Smooth muscle cell of the brain vasculature (primary cell): ENCODE measurements around the gene LAPTM5.

Source experiments
- DNase-seq: peaks from one replicate; pipeline ENCODE4 v3.0.0-alpha.2; 2012; ENCODE audit warnings: low read depth, low spot score

The LAPTM5 gene

DNA sequence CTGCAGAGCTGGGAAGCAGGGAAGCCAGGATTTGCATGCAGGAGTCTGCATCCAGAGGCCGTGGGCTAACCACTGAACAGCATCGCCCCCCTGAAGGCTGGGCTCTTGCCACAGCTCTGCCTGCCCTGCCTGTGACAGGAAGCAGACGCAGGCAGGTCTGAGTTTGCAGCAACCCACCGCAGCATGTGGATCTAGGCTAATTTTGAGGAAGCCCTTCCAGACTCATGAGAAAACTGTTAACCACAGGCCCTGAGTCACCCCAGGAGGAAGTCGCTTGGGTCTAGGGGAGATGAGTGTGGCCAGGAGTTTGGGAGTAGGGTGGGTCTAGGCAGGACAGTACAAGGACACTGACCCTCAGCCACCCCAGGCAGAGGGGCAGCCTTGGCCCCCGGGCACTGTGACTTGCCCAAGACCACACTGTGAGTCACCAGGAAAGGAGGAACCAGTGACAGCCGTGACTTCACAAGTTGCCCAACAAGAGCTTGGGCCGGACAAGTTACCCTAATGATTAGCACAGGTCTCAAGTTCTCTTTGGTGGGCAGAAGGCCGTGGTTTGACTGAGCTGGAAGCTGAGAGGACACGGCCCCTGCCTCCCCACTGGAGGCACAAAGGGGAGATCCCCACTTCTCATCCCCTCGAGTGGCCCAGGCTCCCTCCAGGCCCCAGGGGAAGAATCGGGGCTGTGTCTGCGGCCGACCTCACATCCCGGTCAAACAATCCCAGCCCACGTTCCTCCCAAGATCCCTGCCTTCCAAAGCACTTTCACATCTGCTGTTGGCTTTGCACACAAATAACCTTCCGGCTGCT is 826 bp downstream of the LAPTM5 start:
- DNase-seq = no peak

DNA sequence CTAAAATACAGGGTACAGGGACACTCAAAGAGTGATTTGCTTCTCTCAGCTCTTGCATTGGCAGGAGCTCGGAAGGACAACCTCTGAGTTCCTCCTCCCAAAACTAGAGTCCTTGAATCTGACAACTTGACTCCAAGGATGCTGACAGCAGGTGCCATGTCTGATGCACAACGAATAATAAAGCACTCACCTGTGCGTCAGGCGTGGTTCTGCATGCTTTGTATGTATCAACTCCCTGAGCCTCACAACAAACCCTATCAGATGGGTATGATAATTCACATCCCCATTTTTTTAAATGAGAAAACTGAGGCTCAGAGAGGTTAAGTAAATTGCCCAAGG is 1.4 kb downstream of the LAPTM5 start:
- no peak for DNase-seq

DNA sequence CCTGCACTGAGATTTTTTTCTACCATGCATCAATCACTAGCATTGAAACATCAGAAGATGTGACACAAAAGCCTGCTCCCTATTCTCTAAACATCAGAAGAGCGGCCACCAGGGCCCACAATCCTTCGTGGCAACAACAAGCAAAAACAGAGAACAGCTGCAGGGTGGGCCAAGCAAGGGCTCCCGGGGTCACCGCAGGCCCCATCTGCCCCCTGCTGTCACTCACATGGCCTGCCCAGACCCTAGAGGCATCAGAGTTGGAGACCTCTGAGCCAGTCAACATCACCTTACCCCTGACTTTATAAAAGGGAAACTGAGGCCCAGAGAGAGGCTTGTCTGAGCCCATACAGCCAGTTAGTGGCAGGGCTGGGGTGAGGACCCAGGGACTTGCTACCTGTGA is 1.8 kb downstream of the LAPTM5 start:
- no peak for DNase-seq

DNA sequence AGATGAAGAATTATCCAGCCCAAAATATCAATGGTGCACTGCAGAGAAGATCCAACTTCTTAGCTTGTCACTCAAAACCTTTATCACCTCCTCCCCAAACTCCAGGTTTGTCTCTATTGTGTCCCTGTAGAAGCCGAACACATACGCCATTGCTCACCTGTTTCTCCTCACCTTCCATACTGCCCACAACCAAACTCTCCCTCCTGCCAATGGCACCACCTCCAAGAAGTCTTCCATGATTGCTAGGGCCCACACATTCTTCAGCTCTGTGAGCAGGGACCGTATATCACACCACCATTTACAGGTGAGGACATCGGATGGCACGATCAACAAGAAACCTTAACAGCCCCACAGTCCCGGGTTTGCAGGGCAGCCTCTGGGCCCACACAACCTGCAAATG is 2.2 kb downstream of the LAPTM5 start:
- no peak for DNase-seq

DNA sequence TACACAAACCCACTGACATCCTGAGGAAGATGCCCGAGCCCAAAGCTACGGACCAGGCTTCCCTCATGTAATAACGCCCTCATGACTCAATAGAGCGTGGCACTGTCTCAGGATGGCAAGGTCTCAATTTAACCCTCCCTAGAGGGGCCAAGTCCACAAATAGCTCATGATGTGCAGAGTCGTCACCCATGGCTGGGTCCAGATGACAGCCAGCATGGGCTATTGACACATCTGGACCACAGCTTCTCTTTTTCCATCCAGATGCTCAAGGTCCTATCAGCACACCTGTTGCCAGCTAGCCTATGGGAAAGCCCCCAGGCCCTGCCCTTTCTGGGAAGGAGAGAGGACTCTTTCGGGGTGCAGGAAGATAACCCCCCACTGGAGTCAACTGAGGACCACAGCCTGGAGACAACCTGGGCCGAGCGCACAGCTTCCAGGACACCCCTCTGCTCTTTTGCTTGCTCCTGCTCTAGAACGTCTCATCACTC is 2.8 kb downstream of the LAPTM5 start:
- no peak for DNase-seq

DNA sequence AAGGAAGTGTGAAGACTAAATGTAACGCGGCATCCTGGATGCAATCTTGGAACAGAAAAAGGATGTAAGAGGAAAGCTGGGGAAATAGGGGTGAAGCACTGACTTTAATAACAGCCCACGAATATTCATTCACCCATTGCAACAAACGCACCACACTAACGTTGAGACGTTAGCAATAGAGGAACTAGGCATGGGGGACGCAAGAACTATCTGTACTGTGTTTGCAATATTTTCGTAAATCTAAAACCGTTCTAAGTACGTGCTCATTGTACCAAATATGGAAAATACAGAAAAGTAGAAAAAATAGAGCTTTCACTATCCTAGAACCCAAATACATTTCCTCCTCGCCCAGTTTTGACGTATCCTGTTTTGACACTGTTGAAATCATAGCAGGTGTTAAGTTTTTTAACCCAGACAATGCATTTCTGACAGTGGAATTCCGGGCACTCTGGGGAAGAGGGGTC is 3.9 kb downstream of the LAPTM5 start:
- DNase-seq = no peak

DNA sequence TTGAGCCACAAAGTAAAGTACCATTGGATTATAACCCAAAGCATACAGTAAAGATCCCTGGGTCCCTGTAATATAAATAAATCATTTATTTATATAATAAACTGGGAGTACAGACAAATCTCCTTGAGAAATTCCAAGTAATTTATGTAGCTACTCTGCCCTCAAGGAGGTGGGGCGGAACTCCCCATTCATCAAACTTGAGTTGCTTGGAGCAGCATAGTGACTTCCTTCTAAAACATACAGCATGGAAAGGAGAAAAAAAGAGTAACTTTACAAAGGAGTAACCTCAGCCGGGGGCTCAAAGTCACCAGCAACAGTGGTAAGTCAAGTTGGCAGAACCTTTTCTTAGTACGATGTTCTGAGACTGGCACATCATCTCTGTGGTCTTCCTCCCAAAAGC is 4.5 kb downstream of the LAPTM5 start:
- DNase-seq = no peak

DNA sequence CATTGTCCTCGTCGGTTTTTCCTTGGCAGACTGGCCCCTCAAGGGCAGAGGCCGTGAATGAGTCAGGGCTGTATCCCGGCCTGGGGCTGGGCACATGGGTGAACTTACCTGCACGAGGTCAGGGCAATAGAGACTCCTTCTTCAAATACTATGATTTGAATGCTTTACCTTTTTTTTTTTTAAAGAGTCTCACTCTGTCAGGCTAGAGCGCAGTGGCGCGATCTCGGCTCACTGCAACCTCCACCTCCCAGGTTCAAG is 5.0 kb downstream of the LAPTM5 start:
- DNase-seq = no peak

DNA sequence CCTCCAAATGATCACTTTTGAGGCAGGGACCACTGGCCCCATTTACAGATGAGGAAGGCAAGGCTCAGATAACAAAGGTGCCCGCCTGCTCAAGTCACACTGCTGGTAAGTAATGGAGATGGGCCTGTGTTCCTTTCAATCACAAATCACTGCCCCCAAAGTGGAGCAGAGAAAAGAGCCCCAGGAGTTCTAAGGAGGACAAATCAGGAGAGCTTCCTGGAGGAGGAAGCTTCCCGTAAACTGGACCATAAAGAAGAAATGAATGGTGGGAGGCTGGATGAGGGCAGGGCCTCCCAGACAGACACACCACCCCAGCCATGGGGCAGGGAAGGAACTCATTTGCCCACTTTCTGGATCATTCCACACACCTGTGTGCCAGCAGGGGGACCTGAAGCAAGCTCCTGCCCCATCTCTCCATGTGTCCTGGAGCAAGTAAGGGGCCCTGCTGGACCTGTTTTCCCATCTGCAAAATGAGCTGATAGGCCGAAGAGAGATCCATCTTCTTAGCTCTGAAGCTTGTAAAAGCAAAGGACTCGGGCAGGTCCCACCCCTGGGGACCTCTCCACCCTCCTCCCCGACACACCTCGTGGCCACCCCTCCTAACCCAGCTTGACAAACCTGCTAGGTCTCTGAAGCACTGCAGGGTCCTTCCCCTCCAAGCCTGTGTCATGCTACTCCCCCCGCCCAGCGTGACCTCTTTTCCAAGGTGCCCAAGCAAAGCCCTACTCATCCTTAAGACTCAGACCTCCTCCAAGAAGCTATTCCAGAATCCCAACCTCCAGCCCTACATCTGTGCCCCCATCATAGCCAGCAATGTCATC is 5.5 kb downstream of the LAPTM5 start:
- DNase-seq = no peak

DNA sequence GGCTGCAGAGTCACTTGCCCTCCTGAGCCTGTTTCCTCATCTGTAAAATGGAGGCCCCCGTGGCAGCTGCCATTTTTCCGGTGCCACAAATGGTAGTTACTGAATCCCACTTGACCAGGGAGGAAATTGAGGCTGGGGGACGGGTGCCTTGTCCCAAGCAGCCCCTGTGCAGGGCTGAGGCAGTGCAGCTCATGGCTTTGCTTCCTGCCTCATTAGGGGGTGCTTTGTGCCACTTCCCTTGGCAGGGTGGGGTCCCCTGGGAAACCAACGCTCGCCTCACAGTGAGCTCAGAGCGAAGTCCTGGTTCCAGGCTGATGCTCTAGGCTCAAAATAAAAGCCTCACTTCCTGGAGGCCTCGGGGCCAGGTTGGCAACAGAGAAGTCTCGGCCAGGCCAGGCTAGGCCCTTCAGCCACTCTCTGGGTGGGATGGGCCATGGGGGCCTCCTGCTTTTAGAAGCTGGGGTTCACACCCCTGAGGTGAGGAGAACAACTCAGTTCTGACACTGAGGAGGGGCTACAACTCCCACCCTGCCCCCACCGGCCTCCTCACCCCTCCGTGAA is 6.8 kb downstream of the LAPTM5 start:
- no peak for DNase-seq

DNA sequence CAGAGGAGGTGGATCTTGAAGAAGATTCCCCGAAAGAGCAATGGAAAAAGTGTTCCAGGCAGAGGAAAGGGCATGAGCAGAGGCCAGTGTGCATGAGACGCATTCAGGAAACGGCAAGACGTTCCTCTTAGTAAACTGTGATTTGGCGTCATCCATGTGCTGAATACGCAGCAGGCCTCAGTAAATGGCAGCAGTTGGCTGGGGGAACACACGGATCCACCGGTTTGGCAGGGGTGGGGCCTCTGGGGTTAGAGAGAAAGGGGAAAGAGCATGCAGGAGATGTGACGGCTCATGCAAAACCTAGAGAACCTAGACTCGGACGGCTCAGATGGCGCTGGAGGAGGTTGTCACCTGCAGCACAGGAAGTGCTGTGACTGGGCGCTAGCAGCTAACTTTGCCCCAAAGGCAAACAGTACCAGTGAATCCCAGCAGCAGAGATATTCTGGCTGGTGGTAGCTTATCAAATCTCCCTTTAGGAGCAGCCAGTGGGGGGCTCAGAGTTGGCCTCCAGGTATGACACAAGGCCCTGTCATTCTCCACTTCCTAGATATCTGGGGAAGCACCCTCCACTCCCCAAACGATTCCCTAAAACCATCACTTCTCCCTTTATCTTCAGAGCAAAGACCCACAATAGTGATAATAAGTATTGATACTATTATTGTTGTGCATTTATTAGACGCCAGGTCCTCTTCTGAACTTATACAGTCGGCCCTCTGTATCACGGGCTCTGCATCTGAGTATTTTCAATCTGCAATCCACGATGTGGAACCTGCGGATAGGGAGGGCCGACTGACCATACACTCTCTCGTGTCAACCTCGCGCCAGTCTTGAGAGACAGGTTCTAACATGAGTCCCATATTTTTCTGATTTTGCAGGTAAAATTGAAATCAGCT is 7.6 kb downstream of the LAPTM5 start:
- no peak for DNase-seq

DNA sequence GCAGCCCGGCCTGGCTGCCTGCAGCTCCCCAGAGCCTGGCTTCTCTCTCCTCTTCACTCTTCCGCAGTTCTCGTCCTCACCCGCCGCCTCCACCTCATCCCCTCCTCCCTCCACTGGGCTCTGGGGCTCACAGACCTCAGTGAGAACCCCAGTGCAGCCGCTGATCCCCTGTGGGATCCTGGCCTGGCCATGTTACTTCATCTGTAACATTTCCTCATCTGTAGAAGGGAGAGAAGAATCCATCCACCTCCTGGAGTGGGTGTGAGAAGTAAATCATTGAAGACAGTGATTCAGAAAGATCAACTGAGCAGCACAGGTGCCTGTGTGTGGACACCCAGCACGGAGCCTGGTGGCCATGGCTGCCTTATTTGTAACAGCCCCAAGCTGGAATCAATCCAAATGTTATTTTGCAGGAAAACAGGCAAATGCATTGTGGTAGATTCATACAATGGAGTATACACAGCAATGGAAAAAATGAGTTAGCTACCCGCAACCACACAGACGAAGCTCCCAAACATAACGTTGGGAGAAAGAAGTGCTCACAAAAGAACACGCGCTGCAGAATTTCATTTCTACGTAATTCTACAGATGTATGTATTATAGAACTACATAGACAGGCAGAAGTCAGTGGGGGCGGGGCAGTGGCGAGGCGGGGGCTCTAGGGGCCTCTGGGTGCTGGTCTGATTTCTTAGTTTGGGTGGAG is 8.7 kb downstream of the LAPTM5 start:
- no peak for DNase-seq

DNA sequence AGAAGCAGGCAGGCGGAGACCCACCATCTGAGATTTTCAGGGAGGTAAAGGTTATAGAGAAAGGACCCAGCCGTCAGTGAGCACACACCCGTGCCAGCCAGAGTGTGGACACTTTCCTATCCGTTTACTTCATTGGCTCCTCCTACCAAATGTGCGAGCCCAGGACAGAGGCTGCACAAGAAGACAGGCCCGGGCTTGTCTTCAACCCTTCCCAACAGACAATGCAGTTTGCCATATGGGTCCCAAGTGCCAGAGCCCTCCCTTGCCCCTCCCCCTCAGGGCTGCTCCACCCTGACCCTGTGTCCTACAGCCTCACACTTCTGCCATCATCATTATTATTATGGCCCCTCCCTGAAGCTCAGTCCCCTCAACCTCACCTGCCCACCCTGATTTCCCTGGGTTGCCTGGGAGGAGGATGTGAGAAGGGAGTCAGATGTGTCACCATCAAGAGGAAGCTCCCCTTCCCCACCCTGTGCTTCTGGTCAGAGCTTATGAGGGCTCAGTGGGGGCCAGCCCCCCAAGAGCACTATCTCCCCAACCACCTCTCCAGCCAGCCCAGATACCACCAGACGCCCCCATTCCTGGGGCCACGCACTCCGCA is 9.4 kb downstream of the LAPTM5 start:
- no peak for DNase-seq

DNA sequence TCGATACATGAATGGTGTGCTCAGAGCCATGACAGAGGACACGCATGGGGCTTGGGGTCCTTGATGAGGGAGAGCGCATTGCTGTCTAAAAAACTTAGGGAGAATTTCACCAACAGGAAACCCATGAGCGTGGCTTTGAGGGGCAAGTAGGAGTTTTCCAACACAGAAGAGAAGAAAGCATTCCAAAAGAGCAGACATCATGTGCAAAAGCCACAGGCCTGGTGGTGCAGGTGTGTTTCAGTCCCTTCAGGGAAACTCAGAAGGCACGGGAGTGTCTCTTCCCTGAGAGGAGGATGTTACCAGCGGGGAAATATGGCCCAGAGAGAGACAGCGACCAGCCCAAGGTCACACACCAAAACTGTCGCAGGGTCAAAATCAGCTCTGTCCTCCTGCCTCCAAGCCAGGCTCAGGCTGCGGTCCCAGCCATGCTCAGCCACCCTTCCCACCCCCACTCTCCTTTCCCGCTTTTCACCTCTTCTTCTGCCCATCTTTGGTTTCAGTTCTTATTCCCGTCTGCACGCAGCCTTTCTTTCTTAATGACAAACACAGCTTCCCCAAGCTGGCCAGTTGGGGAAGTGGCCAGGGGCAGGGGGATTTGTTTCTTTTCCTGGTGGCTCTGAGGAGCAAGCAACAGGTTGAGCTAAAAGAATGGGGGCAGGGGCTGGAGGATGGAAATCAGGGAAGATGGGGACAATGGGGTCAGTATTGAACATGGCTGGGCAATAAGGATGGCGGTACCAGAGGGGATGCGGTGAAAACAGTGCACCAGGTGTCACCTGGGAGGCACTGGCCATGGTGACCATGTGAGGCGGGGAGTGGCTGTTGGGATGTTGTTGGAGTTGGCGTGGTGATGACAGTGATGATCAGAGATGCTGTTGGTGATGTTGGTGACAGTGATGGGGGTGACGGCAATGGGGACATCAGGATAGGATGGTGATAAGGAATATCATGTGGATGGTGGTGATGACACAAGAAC is 10.3 kb downstream of the LAPTM5 start:
- no peak for DNase-seq

DNA sequence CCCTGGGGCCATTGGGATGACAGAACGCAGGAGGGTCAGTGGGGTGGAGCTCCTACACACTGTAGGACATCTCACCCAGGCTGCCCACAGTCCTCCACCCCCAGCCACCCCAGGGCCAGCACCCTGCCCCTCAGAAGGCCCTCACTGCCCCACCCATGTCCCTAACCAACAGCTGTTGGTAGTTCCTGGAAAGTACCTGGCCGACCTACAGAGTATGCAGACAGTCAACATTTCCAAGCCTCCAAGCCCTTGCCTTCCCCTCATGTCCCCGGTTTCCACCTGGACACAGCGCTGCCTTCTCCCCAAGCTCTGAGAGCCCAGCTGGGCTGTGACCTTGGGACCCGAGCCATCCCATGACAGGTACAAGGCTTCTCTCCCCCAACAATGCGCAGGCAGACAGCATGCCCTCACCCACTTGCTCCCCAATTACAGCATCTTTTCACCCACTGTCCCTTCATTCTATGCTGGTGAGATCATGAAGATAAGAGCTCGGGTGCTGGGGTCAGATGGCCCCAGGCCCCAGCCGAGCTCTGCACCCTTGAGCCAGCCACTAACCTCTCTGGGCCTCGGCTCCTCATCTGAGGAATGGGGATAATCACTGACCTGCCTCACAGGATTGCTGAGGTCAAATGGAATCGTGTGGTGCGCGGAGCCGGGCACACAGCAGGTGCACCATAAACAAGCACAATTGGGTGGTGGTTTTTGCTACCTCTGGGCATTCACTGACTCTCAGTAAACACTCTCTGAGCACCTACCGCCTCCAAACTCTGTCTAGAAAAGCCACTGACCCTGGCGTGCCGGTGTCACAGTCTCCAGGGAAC is 11.2 kb downstream of the LAPTM5 start:
- no peak for DNase-seq

DNA sequence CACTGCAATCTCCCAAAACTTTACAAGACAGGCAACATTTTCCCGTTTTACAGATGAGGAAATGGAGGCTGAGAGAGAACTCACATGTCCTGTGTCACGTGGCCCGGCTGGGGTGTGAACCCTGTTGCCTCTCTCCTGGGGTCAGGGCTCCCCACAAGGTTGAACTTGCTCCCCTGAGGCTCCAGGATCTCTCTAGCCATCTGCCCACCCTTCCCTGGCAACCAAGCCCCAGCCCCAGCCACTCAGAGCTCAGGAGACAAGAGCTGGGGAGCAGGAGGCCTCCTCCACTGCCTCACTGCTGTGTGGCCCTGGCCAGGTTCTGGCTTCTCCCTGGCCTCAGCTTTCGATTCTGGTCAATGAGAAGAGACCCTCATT is 11.8 kb downstream of the LAPTM5 start:
- DNase-seq = no peak

DNA sequence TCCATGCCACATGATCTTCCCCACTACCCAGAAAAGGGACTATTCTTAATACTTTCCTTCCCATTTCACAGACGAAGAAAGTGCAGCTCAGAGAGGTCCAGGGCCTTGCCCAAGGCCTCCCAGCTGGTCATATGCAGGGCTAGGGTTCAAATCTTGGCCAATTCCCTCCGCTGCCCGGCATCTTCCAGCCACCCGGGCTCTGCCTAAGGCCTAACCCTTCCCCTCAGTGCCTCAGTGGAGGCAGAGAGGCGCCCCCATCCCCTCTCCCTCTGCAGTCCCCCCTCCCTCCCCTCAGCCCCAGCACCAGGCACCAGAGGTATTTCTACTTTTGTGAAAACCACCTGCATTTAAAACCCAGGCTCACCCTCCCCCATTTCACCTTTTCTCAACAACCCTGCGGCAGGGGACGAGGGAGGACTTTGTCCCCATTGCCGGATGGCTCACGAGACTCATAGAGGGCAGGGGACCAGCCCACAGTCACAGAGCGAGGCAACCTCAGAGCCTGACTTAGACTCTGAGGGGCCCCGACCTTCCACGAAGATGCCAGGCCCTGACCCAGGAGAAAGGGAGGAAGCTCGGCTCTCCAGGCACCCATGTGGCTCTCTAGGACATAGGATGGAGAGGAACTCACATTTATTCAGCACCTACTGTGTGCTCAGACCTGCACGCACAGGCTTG is 12.3 kb downstream of the LAPTM5 start:
- DNase-seq = no peak

DNA sequence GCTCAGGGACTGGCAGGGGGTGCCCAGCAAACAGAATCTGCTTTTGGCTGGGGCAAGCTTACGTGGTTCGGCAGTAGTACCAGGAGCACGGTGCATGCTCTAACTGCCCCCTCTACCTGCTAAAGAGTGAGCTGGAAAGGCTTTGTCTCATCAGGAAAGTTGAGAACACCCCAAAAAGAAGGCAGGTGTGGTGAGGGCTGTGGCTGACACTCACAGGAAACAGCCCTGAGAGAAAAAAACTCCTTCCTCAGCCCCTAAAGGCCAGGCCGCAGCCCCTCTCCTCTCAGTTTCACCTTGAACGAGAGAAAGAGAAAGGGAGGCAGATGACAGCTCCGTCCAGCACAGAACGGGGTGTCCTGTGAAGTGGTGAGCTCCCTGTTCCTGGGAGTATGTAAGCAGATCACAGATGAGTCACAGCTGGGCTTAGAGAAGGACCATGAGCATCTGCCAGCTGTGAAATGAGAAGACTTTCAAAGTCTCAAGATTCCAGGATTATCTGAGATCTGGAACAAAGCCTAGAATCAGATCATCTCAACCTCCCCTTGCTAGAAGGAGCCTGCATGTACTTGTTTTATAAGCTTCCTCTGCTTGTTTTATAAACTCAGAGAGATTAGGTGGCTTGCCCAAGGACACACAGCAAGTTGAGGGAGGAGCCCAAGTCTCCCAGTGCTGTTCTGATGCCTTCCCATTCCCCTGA is 13.4 kb downstream of the LAPTM5 start:
- DNase-seq = no peak
